Right renal pelvis (tissue), 4 donors: Measurements from ENCODE around the gene VPS37D. TPM values are rescaled to one million over a fixed set of nuclear protein-coding genes. Genes with fewer than 3 reads are reported as not detected.
"Not testable (repeated sequence)": the region's sequence is repeated elsewhere in the genome, so short reads cannot be mapped to it uniquely, and the experiment has no call there.

Experiments used
- DNase-seq, 4 donors: peaks; one replicate each; pipeline ENCODE4 v3.0.0-alpha.2; 2013; ENCODE audit warnings: low read depth in 4 of 4, low spot score in 3 of 4, missing footprints in 1 of 4
- polyA plus RNA-seq, 4 donors: library from polyadenylated mRNA; unstranded; fragments of 120-200 nt; gene quantifications; one replicate each; pipeline ENCODE4 v1.2.1, GENCODE V29; 2013; ENCODE audit not compliant: insufficient read length in 4 of 4

The VPS37D gene
- polyA plus RNA-seq, 4 donors: 12.1 to 19.4 (median 14.7) TPM

GRCh38 chr7:73645643-73646174 lies 21.9 kb upstream of the VPS37D start:
- no peak for DNase-seq

GRCh38 chr7:73646785-73647724 lies 20.6 kb upstream of the VPS37D start:
- no peak for DNase-seq

- no peak for DNase-seq
These were observed 19.7 kb upstream of the VPS37D start for GRCh38 chr7:73647725-73648592.

- DNase-seq: no peak
These were observed 18.9 kb upstream of the VPS37D start for GRCh38 chr7:73648593-73649332.

GRCh38 chr7:73649576-73649975 lies 18.1 kb upstream of the VPS37D start:
- DNase-seq: no peak

GRCh38 chr7:73650524-73650923 lies 17.1 kb upstream of the VPS37D start:
- DNase-seq: no peak

GRCh38 chr7:73652541-73652949 lies 15.1 kb upstream of the VPS37D start:
- DNase-seq: no peak

GRCh38 chr7:73655309-73655708 lies 12.3 kb upstream of the VPS37D start:
- DNase-seq: not testable (repeated sequence)

- no peak for DNase-seq
These were observed 7.6 kb upstream of the VPS37D start for GRCh38 chr7:73659983-73660382.

GRCh38 chr7:73660594-73660993 lies 7.0 kb upstream of the VPS37D start:
- not testable (repeated sequence) for DNase-seq

GRCh38 chr7:73663033-73663432 lies 4.6 kb upstream of the VPS37D start:
- DNase-seq: no peak

GRCh38 chr7:73668103-73668885 lies 663 bp downstream of the VPS37D start:
- DNase-seq: peak in 1 of 4 donors; percentile 34

GRCh38 chr7:73668886-73669230 lies 1.2 kb downstream of the VPS37D start:
- no peak for DNase-seq

- DNase-seq: no peak
These were observed 1.7 kb downstream of the VPS37D start for GRCh38 chr7:73669288-73669701.

GRCh38 chr7:73669858-73670385 lies 2.3 kb downstream of the VPS37D start:
- DNase-seq: no peak

GRCh38 chr7:73671322-73671661 lies 3.7 kb downstream of the VPS37D start:
- DNase-seq: no peak

GRCh38 chr7:73671857-73672445 lies 4.3 kb downstream of the VPS37D start:
- DNase-seq: no peak

GRCh38 chr7:73674468-73675124 lies 7.0 kb downstream of the VPS37D start:
- no peak for DNase-seq

GRCh38 chr7:73676062-73676461 lies 8.4 kb downstream of the VPS37D start:
- not testable (repeated sequence) for DNase-seq
